Esophagus squamous epithelium (tissue), 4 donors: Measurements from ENCODE around the gene OR1D5.

Experiments
- POLR2A ChIP-seq, 4 donors: fragments of 450-650 bp; IDR thresholded peaks; one replicate each; pipeline ENCODE4 v1.6.1; 2017; ENCODE audit warnings: antibody characterized with exemption in 4 of 4, mild to moderate bottlenecking in 4 of 4, moderate library complexity in 3 of 4
- TF ChIP-seq, protein P1 (sequence below), 6 experiments: fragments of 450-650 bp in 4 of 6; fragments of 200-600 bp in 2 of 6; sonication (generic) in 2 of 6; IDR thresholded peaks; one replicate each; pipeline ENCODE4 v1.5.1; 2016 to 2019; ENCODE audit warnings: antibody characterized with exemption in 6 of 6, mild to moderate bottlenecking in 4 of 6, moderate library complexity in 4 of 6

DNA sequence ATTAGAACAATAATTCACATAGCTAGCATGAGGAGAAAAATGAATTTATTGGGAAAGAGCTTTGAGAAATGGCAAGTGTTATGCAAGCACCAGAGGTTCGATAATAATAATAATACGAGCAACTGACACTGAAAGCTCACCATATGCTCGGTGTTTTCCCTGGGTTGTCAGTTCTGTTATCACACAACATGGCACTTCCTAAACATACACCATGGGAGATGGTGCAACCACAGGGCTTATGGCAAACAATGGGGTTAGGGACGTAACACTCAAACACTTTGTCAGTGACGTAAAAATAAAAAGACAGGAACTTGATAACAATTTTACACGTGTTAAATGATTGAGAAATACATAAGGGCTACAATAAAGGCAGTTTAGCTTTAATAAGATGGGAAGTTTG is 23.7 kb downstream of the OR1D5 start:
- TF ChIP-seq, protein P1, sequence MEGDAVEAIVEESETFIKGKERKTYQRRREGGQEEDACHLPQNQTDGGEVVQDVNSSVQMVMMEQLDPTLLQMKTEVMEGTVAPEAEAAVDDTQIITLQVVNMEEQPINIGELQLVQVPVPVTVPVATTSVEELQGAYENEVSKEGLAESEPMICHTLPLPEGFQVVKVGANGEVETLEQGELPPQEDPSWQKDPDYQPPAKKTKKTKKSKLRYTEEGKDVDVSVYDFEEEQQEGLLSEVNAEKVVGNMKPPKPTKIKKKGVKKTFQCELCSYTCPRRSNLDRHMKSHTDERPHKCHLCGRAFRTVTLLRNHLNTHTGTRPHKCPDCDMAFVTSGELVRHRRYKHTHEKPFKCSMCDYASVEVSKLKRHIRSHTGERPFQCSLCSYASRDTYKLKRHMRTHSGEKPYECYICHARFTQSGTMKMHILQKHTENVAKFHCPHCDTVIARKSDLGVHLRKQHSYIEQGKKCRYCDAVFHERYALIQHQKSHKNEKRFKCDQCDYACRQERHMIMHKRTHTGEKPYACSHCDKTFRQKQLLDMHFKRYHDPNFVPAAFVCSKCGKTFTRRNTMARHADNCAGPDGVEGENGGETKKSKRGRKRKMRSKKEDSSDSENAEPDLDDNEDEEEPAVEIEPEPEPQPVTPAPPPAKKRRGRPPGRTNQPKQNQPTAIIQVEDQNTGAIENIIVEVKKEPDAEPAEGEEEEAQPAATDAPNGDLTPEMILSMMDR (IDR thresholded peaks at IDR 0.05): no peak
- no peak for TF ChIP-seq POLR2A (IDR thresholded peaks at IDR 0.05)
